NCI-H146 (cell line): ENCODE measurements around the gene ZDHHC7.
A peak's percentile ranks its signal among the peaks of the same experiment; 100 is the strongest.

Source experiments
- DNase-seq: peaks from one replicate; lab custom pipeline; 2025; lab: John Stamatoyannopoulos, UW

ZDHHC7 gene

DNA sequence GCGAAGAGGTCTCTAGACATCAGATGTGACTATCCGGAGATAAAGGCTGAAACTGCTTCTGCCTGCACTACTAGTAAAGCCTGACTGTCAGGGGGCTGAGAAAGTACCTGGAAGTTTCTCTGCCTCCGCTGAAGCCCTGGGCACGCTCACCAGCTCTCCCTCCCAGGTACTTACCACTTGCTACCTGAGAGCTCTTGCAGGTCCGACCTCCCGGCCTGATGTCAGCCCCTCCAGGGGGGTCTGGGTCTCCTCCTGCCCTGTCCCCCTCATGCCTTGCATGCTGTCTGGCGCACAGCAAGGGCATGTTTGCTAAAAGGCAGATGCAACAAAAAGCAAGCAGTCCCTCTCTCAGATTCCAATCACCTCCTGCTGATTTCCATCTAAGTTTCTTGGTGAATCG lies 17.4 kb downstream of the ZDHHC7 start:
- no peak for DNase-seq

DNA sequence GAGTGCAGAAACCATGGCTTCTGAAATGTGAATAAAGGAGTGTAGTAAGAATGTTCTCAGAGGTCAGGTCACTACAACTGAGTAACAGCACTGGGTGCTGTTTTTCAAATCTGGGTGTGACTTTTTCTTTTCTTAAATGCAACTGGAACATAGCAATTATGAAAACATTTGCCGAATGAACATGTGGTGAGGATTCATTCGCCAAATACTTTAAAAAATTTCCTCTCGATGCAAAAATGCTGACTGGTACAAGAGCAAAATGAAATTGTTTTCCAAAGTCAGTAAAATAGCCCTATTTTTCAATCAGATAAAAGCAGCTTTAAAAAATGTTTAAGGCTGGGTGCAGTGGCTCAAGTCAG lies 18.6 kb downstream of the ZDHHC7 start:
- no peak for DNase-seq

DNA sequence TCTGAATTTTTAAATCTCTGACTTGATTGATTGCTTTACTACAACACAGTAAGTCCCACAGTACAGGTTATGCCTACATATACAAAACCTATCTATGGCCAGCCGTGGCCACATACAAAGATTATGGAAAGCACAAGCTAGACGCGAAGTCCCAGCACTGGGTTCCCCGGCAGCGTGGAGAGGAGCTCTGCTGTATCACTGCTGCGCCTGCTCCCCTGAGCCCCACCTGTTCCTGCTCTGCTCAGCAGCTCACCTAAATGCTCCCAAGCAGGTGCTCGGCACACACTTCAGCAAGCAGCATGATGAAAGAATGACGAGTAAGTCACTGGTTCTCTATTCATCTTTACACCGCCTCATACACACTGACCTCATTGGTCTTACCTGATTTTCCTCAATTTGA lies 20.6 kb downstream of the ZDHHC7 start:
- DNase-seq, result no peak

DNA sequence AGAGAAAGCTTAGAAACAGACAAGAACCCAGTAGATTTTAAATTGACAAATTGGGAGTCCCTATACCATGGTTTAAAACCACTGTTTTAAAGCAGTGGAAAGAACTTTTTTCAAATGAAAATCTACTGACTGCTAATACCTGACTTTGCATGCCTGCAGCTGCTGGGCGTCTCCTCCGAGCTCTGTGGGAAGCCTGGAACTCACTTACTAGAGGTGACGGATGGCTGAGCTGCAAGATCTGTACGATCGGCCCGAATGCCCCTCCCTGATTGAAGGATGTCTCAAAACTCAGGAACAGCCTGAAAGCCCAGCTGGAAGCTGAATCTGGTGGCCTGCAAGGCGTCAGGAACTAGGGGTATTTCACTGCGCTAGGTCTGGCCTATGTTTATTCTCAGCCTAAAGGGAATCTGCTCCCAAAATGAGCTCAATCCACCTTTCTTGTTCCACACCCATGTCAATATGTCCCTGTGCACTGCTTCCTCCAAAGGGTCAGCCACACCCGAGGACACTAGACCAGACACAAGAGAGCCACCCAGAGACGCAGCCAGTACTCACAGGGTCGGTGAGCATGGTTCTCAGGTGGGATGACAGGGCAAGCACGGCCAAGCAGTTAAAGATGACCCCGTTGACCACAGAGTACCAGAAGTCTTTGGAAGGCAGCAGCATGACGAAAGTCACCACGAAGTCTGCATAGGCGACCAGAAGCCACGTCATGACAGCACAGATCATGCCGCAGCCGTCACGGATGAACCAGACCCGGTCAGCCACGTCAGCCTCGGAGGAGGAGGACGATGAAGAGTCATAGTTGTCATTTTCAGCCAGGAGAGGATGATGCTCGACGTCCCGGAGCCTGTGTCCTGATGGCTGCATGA lies 21.4 kb downstream of the ZDHHC7 start:
- DNase-seq, result no peak

DNA sequence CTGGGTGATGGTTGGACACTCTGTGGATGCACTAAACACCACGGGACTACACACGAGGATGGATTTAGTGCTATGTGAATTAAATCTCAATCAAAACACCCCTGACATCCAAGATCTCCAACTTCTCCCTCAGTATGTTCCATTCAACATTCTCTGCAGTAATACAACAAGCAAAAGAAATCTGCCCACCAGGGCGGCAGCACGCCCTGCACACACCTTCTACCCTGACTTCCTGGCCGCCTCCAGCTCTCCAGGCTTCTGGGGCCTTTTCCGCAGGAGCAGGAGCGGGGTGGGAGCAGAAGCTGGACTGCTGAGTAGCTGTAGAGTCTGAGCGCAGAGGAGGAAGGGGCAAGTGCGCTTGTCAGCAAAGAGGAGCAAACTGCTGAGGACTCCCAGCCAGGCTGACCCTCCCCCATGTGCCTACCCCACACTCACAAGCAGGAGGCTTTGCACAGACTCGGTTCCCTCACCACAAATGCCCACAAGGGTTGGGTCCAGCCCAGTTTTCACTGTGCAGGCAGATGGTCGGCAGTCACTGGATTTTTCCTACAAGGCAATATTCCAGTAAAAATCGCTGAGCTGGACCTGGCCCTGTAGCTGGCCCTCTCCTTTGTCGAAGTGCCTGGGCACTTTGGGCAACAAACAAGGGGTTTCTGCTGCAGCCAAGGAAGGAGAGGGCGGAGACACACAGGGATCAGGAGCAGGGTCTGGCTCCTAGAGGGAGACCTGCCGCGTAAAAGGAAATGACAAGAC lies 22.8 kb downstream of the ZDHHC7 start:
- no peak for DNase-seq

DNA sequence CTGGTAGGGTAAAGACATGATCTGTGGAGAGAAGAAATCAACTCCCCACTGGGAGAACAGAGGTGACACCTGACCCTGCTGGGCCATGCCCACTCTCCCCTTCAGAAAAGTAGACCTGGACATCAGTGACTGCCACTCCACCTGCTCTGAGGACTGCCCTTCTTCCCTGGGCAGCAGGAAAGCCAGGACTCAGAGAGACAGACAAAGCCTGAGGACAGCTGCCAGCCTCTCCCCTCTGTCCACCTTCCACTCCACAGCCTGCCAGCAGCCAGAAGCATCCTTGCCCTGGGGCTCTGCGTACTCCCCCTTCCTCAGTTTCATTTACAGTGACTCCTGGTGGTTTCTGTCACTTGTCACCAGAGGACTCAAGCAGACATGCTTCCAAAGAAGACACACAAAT lies 24.5 kb downstream of the ZDHHC7 start:
- no peak for DNase-seq

DNA sequence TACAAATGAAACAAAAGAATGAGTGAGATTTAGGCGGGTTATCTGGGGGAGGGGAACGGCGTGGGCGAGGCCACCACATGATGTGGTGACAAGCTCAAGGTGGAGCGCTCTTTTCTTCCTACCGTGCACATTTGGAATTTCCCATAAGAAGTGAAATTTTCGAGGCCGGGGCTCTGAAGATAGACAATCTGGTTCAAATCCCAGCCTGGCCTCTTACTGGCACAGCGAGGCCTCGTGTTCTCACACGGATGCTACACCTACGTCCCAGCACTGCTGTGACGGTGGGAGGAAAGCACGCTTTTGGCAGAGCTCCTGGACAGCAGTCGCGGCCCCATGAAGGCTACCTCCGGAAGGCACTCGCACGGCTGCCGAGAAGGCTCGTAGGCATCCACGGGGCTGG lies 25.2 kb downstream of the ZDHHC7 start:
- DNase-seq, result no peak

DNA sequence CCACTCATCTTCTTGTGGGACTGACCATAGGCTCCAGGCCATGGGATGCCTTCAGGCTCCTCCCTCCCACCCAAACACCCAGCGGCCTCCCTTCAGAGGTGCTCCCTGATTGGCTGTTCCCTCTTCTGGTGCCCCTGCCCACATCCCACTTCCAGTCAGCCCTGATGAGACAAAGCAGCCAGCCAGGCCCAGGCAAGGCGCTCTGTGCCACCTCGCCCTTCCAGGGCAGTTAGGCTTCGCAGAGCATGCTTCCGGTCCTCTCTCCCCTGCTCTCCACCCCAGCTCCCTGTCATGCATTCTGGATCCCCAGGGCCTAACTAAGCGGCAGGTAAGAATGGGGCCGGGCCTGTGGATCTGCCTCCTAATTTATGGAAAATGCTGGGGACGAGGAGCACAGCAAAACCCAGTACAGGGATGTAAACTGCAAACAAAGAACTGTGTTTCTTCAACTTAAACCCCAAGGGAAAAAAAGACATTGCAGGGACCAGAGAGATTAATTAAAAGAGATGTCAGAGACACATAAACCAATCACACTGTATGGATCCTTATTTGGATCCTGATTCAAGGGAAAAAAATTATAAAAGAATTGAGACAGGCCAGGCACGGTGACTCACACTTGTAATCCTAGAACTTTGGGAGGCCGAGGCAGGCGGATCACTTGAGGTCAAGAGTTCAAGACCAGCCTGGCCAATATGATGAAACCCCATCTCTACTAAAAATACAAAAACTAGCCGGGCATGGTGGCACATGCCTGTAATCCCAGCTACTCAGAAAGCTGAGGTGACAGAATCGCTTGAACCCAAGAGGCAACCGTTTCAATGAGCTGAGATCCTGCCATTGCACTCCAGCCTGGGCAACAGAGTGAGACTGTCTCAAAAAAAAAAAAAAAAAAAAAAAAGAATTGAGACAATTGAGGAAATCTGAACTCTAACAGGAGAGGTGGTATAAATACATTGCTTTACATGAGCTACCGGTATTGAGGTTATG lies 26.0 kb downstream of the ZDHHC7 start:
- no peak for DNase-seq

DNA sequence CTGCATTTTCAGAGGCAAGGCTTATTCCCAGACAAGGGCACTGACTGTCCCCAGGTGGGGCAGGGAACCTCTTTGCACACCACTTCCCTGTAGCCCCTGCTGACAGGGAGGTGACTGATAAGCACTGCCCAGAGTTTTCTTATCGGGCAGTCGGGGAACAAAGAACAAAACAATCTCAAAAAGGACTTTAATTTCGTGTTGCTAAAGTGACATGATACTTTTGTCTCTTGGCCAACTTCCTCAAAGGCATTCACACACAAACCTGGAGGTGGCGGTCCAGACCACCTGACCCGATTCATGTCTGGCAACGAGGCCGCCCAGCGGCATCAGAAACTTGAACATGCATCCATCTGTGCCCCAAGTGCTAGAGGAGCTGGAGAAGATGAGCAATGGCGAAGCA lies 28.9 kb downstream of the ZDHHC7 start:
- no peak for DNase-seq

DNA sequence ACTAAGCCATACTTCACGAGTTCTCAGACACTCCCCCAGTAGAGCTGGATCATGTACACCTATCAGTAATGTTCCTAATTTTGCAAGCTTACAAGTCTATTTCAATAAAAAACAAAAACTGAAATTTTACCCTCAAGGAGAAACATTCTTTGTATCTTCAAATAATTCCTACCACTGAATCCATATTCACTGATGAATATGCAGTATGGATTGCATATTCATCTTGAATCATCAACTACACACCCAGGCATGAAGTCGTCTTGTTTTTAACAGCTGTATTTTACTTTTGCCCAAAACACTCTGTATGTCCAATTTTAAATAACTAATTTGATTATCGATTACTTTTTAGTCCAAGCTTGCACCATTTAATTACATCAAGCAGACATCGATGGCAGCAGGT lies 31.8 kb downstream of the ZDHHC7 start:
- DNase-seq, result no peak

DNA sequence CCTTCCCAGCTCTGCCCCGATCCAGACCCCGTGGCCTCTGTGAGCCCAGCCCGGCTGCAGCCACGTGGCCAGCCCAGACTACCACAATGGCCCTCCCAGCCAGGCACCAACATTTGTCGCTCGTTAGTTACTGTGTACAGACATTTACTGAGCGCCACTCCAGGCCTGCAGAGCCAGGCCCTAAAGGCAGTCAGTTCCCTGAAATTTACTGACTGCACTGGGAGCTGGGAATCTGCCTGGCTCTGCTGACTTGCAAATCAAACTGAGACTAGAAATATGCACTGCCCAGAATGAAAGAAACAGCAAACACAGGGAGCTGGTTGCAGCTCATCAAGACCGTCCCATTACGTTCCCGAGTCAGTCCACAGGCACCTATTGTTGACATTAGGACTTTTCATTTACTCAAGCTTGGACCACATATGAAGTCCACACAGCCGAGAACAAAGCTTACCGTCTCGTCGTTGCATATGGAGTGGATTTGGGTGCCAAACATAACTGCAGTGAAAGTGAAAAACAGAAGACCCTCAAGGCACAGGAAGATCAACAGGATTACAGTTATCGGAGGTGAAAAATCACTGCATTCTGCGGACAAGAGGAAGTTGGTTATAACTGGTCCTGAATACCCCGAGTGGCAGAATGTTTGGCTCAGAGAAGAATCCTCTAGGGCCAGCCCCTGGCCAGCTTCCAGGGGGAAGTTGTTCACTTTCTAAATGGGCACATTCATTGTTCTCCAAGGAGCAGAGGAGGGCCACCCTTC lies 34.5 kb downstream of the ZDHHC7 start:
- DNase-seq, result no peak

DNA sequence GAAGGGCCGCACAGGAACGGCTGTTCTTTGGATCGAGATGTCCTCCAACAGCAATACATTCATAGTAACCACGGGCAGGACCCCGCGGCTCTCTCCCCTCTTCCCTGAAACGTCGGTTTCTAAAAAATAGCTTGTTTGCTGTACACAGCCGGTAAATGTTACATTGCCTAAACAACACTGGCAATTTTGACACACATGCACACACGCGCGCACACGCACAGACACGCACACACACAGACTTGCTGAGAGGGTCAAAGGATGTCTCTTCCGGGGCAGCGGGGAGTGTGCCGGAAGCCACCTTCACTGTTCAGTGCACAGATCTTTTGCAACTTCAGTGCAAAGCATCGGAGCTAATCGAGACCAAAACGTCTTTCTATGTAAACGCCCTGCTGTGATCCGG lies 35.8 kb downstream of the ZDHHC7 start:
- DNase-seq, result no peak

DNA sequence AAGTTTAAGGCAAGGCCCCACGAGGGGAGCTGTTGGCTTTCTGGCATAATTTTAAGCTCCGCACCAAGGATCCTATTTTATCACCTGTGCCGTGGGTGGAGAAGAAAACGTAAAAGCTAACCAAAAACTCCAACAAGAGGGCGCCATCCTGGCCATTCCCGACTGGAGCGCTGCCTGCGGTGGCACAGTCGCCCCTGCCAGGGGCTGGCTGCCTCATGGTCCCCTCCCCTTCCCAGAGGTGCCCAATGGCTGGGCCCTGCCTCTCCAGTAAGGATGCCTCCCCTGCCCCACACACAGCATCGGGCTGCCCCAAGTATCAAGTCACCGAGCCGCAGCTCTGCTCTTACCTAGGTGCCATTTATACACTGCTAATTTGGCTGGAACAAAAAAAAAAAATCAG lies 36.3 kb downstream of the ZDHHC7 start:
- no peak for DNase-seq

DNA sequence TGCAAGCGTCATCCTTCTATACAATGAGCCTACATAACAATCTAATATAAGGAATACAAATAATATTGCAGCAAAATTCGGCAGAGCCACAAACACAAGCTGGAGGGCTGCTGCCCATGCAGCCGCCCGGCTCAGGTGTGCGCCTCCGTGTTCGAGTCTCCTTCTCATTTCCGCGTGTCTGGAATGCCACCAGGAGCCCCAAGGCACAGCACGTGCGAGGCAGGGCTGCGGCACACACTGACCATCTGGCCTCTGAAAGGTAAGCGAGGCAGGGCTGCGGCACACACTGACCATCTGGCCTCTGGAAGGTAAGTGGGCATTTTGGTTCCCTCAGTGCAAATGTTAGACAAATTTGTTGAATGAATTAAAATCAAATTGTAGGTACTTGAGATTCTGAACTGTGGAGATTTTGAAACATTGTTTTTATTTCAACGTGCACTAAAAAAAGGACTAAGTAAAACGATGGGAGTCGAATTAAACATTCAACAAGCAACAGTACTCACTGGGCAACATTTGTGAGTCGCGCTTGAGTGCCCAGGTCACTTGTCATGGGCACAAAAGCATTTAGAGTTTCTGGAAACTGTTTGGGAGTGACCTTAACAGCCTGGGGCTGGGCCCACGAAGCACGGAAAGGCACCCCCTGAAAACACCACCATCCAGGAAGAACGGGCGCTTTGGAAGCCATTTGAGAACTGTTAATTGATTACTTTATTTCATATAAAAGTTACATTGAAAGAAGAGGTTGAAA lies 37.4 kb downstream of the ZDHHC7 start:
- DNase-seq, result no peak

DNA sequence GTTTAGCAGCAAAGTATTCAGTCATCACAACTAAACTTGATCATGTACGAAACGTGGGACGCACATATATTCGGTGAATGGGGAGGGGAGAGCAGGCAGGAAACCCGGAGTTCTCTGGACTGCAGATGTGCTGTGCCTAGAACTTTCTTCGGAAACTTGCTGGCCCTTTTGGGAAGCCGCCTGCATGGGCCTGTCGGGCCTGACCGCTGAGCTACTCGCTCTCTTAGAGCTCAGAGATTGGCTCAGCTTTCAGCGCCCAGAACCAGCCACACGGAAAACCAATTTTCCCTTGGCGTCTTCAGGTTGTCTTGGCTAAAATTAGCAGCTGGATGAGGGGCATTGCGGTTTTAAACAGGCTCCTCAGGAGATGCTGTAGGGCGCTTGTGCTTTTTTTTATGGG lies 38.1 kb downstream of the ZDHHC7 start:
- no peak for DNase-seq

DNA sequence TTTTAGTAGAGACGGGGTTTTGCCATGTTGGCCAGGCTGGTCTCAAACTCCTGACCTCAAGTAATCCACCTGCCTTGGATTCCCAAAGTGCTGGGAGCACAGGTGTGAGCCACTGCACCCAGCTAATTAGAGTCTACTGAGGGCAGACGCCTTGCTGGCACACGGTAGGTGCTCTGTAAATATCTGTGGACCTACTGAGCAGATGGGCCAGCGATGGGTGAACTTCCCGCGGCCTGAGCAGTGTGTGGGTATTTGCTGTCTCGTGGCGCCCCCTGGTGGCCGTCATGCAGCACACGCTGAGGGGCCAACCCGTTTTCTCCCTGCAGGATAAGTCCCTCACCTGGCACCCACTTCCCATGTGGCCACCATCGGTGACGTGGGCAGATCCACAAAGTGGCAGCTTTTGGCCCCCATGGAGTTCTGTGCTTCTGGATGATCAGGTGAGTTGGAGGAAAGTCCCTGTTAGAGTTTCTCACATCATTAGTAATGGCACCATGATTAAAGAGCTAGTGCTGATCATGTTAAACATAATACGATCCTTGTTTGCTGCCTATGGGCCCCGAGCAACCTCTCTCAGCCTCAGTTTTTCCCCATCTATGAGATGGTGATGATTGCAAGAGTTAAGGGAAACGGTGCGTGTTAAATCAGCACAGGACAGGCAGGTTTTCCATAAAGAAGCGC lies 40.7 kb downstream of the ZDHHC7 start:
- DNase-seq, result peak; percentile 46

DNA sequence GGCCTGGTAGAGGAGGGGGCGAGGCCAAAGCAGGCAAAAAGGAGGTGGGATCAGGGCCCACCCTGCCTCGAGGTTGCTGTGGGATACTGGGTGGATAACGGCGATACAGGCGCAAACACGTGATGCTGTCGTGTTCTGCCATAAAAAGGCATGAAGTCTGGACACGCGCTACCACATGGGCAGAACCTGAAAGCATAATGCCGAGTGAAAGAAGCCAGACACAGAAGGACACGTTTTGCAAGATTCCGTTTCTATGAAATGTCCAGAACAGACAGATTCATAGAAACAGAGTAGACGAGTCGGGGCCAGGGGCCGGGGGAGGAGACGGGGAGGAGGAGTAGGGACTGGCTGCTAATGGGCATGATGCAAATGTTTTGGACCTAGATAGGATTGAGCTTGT lies 43.5 kb downstream of the ZDHHC7 start:
- DNase-seq, result no peak

DNA sequence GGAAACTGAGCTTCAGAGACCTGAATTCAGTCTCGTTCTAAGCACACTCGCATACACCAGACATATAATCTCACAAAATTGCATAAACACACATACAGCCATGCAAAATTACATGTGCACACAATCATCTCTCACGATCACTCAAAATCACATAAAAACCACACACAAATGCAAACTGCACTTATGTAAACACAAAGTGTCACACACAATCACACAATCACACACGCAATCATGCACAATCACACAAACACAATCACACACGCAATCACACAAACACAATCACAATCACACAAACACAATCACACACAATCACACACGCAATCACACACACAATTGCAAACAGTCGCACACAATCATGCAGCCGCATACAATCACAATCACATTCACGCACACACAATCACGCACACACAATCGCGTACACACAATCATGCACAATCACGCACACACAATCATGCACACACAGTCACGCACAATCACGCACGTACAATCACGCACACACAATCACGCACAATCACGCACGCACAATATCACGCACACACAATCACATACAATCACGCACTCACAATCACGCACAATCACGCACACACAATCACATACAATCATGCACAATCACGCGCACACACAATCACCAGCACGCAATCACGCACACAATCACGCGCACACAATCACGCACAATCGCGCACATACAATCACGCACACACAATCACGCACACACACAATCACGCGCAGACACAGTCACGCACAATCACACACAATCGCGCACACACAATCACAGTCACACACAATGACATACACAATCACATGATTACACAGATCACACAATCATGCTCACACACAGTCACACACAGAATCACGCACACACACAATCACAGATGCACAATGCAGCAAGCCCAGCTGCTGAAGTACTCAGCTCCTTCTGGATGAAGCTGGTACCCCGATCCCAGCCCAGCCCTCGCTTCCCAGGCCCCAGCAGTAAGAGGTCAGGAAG lies 45.6 kb downstream of the ZDHHC7 start:
- no peak for DNase-seq
